ENCODE results near the gene ZFYVE1. TPM values are rescaled to one million over a fixed set of nuclear protein-coding genes. Genes with fewer than 3 reads are reported as not detected.

Gene ZFYVE1
- total and polyA plus RNA-seq, 7 donors = 5.3 to 17.9 (median 17.4) TPM

DNA sequence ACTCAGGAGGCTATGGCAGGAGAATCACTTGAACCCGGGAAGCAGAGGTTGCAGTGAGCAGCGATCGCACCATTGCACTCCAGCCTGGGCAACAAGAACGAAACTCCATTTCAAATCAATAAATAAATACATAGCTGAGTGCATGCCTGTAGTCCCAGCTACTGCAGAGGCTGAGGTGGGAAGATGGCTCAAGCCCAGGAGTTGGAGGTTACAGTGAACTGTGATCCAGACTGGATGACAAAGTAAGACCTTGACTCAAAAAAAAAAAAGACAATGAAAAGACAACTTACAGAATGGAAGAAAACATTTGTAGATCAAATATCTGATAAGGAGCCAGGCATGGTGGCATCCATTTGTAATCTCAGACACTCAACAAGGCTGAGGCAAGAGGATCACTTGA, 27.6 kb downstream of the ZFYVE1 start:
- intact Hi-C loops (cut with DNase I) = no loop called here
- H3K4me1 ChIP-seq = no peaks in the 10 kb centered on the region
- 94 to 97% (median 96%) methylated on average over 4 of the region's 4 CpGs for WGBS, 3 donors
- H3K4me3 ChIP-seq = no peak overlapping the region
- no peaks in the 10 kb centered on the region for H3K9me3 ChIP-seq
- TF ChIP-seq, protein P1, sequence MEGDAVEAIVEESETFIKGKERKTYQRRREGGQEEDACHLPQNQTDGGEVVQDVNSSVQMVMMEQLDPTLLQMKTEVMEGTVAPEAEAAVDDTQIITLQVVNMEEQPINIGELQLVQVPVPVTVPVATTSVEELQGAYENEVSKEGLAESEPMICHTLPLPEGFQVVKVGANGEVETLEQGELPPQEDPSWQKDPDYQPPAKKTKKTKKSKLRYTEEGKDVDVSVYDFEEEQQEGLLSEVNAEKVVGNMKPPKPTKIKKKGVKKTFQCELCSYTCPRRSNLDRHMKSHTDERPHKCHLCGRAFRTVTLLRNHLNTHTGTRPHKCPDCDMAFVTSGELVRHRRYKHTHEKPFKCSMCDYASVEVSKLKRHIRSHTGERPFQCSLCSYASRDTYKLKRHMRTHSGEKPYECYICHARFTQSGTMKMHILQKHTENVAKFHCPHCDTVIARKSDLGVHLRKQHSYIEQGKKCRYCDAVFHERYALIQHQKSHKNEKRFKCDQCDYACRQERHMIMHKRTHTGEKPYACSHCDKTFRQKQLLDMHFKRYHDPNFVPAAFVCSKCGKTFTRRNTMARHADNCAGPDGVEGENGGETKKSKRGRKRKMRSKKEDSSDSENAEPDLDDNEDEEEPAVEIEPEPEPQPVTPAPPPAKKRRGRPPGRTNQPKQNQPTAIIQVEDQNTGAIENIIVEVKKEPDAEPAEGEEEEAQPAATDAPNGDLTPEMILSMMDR (IDR thresholded peaks at IDR 0.05) = no peak
- ATAC-seq (no peak), DNase-seq (no peak)
- peaks cover 4 to 43% of the 10 kb centered on the region in 2 donors for H3K36me3 ChIP-seq (ENCODE audit: insufficient read depth in 1 of 2, low read depth in 1 of 2)
- H3K27me3 ChIP-seq (ENCODE audit: insufficient read depth in 3 of 3, low read length in 2 of 3) = no peaks in the 10 kb centered on the region
- no peak overlapping the region for H3K27ac ChIP-seq

DNA sequence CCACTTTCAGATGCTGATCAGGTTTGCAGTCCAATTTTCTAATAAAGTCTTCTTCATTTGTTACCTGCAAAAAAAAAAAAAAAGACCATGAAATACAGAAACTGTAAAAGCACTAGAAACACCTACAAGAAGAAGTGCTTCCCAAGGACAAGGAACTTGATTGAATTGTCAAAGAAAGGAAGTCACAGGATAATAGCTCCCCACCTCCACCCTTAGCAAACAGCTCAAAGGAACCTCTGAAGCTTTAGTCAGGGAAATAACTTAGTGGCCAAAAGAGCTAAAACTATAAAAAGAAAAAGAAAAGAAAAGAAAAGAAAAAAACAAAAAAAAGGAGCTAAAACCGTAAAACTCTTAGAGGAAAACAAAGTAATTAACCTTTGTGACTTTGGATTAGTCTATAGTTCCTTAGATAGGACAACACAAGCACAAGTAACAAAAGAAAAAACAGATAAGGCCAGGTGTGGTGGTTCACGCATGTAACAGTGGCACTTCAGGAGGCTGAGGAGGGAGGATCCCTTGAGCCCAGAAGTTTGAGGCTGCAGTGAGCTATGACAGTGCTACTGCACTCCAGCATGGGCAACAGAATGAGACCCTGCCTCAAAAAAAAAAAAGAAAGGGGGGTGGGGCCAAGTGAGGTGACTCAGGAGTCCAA, 28.5 kb downstream of the ZFYVE1 start:
- no peaks in the 10 kb centered on the region for H3K4me1 ChIP-seq
- no peaks in the 10 kb centered on the region for H3K9me3 ChIP-seq
- H3K4me3 ChIP-seq = no peak overlapping the region
- TF ChIP-seq, protein P1 (IDR thresholded peaks at IDR 0.05) = no peak
- ATAC-seq (no peak), DNase-seq (no peak)
- intact Hi-C loops (cut with DNase I) = no loop called here
- no peaks in the 10 kb centered on the region for H3K27me3 ChIP-seq (ENCODE audit: insufficient read depth in 3 of 3, low read length in 2 of 3)
- H3K36me3 ChIP-seq (ENCODE audit: insufficient read depth in 1 of 2, low read depth in 1 of 2) = peaks cover 4 to 47% of the 10 kb centered on the region in 2 donors
- WGBS, 3 donors = 86 to 92% (median 89%) methylated on average over 2 of the region's 2 CpGs
- H3K27ac ChIP-seq = no peak overlapping the region

- ATAC-seq (no peak), DNase-seq (no peak)
- intact Hi-C loops (cut with DNase I) = no loop called here
- WGBS, 3 donors = 93 to 94% (median 94%) methylated on average over 6 of the region's 6 CpGs
- Histone ChIP-seq H3K27ac (no peak overlapping the region), H3K4me3 (no peak overlapping the region), H3K27me3 (ENCODE audit: insufficient read depth in 3 of 3, low read length in 2 of 3) (no peaks in the 10 kb centered on the region), H3K9me3 (no peaks in the 10 kb centered on the region), H3K36me3 (ENCODE audit: insufficient read depth in 1 of 2, low read depth in 1 of 2) (peaks cover 7 to 61% of the 10 kb centered on the region in 2 donors), H3K4me1 (no peaks in the 10 kb centered on the region)
- TF ChIP-seq, protein P1 (IDR thresholded peaks at IDR 0.05) = no peak
Measured at GRCh38 chr14:72996916-72997315, 30.0 kb downstream of the ZFYVE1 start.

GRCh38 chr14:72990171-72990570, 36.7 kb downstream of the ZFYVE1 start:
- TF ChIP-seq, protein P1 (IDR thresholded peaks at IDR 0.05) = no peak
- Histone ChIP-seq H3K9me3 (no peaks in the 10 kb centered on the region), H3K27ac (no peak overlapping the region), H3K36me3 (ENCODE audit: insufficient read depth in 1 of 2, low read depth in 1 of 2) (peaks cover 3 to 71% of the 10 kb centered on the region in 2 donors), H3K4me3 (no peak overlapping the region), H3K27me3 (ENCODE audit: insufficient read depth in 3 of 3, low read length in 2 of 3) (no peaks in the 10 kb centered on the region), H3K4me1 (no peaks in the 10 kb centered on the region)
- intact Hi-C loops (cut with DNase I) = no loop called here
- 97 to 99% (median 98%) methylated on average over 8 of the region's 8 CpGs for WGBS, 3 donors
- DNase-seq (no peak), ATAC-seq (no peak)

GRCh38 chr14:72986857-72987256, 40.0 kb downstream of the ZFYVE1 start:
- no peaks in the 10 kb centered on the region for H3K27me3 ChIP-seq (ENCODE audit: insufficient read depth in 3 of 3, low read length in 2 of 3)
- H3K36me3 ChIP-seq (ENCODE audit: insufficient read depth in 1 of 2, low read depth in 1 of 2) = peaks cover 0 to 66% of the 10 kb centered on the region in 2 donors
- no peaks in the 10 kb centered on the region for H3K4me1 ChIP-seq
- H3K27ac ChIP-seq = no peak overlapping the region
- DNase-seq (no peak), ATAC-seq (no peak)
- no peak overlapping the region for H3K4me3 ChIP-seq
- 85 to 91% (median 88%) methylated on average over 2 of the region's 2 CpGs for WGBS, 3 donors
- intact Hi-C loops (cut with DNase I) = no loop called here
- H3K9me3 ChIP-seq = no peaks in the 10 kb centered on the region
- TF ChIP-seq, protein P1 (IDR thresholded peaks at IDR 0.05) = no peak

Measured in psoas muscle (tissue), 8 donors.